ENCODE measurements around the gene BIRC2.

- TF ChIP-seq REST (IDR thresholded peaks at IDR 0.05; ENCODE audit: insufficient read depth in 1 of 2, low read depth in 2 of 2, low read length in 2 of 2) = no peak
- no peak for TF ChIP-seq TAF1 (IDR thresholded peaks at IDR 0.05; ENCODE audit: borderline replicate concordance, insufficient read depth, low read length)
- TF ChIP-seq POLR2AphosphoS5 (IDR thresholded peaks at IDR 0.05; ENCODE audit: low read depth, low read length) = no peak
- no peak for TF ChIP-seq SIN3A (IDR thresholded peaks at IDR 0.05; ENCODE audit: borderline replicate concordance, insufficient read depth, low read length)
- TF ChIP-seq FOXP2 (optimal IDR thresholded peaks at IDR 0.05; ENCODE audit: borderline replicate concordance, extremely low read depth, extremely low read length, insufficient read depth) = no peak
Measured at GRCh38 chr11:102408339-102408738, 61.3 kb downstream of the BIRC2 start.
